ENCODE results near the gene POLR2B. TPM values are rescaled to one million over a fixed set of nuclear protein-coding genes. Genes with fewer than 3 reads are reported as not detected.
"Not testable (repeated sequence)": the region's sequence is repeated elsewhere in the genome, so short reads cannot be mapped to it uniquely, and the experiment has no call there.

The POLR2B gene
- total RNA-seq, 2 experiments from 2014 or later = 70.0 to 72.5 TPM

DNA sequence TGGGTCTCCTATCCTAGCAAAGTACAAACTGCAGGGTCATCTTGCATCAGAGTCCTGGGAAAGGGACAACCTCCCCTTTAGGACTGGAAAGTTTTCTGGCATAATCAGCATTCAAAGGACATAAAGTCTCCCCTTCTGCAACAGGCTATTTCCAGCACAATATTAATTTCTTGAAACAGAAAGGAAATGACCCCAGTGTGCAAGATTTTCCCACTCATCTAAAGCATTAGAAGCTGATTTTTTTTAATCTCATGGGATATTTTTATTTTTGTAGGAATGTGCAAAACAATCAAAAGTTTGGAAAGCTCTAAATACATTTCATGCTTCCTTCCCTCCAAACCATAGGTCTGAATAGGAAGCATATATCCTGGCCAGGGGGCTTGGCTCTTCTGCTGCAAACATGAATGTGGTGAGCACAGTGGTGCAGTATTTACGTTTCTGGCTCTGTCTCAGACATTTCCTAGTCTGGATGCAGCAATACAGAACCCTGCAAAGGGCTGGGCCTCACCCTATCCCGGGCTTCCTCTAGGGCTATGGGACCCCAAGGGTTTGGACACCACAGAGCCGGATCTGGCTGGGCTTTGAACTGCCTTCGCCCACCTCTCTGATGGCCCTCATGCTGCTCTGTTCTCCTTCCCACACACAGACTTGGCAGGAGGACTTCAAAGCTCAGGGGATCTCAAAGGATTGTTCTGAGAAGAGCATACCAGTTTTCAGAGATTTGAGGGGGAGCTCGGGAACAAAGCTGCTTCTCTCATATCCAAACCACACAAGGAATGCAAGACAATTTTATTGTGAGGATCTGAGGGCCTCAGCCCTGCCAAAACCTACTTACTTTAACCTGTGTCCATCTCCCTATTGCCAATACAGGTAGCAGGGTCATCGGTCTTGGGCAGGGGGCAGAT is 64.9 kb downstream of the POLR2B start:
- H3K9me3 ChIP-seq (ENCODE audit: control insufficient read depth in 1 of 2, insufficient read depth in 1 of 2, low read length in 2 of 2) = no peaks in the 10 kb centered on the region
- no peak for DNase-seq
- H3K4me3 ChIP-seq (ENCODE audit: low read length) = no peak overlapping the region
- H3K4me3 Mint-ChIP-seq = no peak overlapping the region
- intact Hi-C loops (cut with DNase I, micrococcal nuclease) = no loop called here
- ChIA-PET CTCF (no interaction called here), POLR2A (no interaction called here)
- no peaks in the 10 kb centered on the region for H3K36me3 Mint-ChIP-seq (ENCODE audit: low read depth)
- TF ChIP-seq, protein P1, sequence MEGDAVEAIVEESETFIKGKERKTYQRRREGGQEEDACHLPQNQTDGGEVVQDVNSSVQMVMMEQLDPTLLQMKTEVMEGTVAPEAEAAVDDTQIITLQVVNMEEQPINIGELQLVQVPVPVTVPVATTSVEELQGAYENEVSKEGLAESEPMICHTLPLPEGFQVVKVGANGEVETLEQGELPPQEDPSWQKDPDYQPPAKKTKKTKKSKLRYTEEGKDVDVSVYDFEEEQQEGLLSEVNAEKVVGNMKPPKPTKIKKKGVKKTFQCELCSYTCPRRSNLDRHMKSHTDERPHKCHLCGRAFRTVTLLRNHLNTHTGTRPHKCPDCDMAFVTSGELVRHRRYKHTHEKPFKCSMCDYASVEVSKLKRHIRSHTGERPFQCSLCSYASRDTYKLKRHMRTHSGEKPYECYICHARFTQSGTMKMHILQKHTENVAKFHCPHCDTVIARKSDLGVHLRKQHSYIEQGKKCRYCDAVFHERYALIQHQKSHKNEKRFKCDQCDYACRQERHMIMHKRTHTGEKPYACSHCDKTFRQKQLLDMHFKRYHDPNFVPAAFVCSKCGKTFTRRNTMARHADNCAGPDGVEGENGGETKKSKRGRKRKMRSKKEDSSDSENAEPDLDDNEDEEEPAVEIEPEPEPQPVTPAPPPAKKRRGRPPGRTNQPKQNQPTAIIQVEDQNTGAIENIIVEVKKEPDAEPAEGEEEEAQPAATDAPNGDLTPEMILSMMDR (IDR thresholded peaks at IDR 0.05) = no peak
- H3K27ac Mint-ChIP-seq = no peak overlapping the region
- H3K36me3 ChIP-seq (ENCODE audit: insufficient read depth, low read length) = no peaks in the 10 kb centered on the region
- no peaks in the 10 kb centered on the region for H3K9me3 Mint-ChIP-seq
- H3K27ac ChIP-seq (ENCODE audit: low read depth in 1 of 2, low read length in 2 of 2) = no peak overlapping the region
- peaks cover 7 to 17% of the 10 kb centered on the region in 2 experiments for H3K27me3 ChIP-seq (ENCODE audit: control insufficient read depth in 1 of 2, insufficient read depth in 2 of 2, low read length in 2 of 2)
- H3K4me1 Mint-ChIP-seq (ENCODE audit: low read depth) = no peaks in the 10 kb centered on the region
- ATAC-seq (ENCODE audit: poor library complexity) = no peak
- peaks cover 29% of the 10 kb centered on the region for H3K27me3 Mint-ChIP-seq
- H3K4me1 ChIP-seq (ENCODE audit: insufficient read depth, low read length) = no peaks in the 10 kb centered on the region

- Mint-ChIP-seq H3K4me1 (ENCODE audit: low read depth) (no peaks in the 10 kb centered on the region), H3K4me3 (no peak overlapping the region), H3K27ac (no peak overlapping the region), H3K9me3 (no peaks in the 10 kb centered on the region), H3K27me3 (peaks cover 27% of the 10 kb centered on the region), H3K36me3 (ENCODE audit: low read depth) (no peaks in the 10 kb centered on the region)
- TF ChIP-seq, protein P1 (IDR thresholded peaks at IDR 0.05) = no peak
- intact Hi-C loops (cut with DNase I, micrococcal nuclease) = no loop called here
- Histone ChIP-seq H3K4me1 (ENCODE audit: insufficient read depth, low read length) (no peaks in the 10 kb centered on the region), H3K9me3 (ENCODE audit: control insufficient read depth in 1 of 2, insufficient read depth in 1 of 2, low read length in 2 of 2) (no peaks in the 10 kb centered on the region), H3K36me3 (ENCODE audit: insufficient read depth, low read length) (no peaks in the 10 kb centered on the region), H3K27me3 (ENCODE audit: control insufficient read depth in 1 of 2, insufficient read depth in 2 of 2, low read length in 2 of 2) (peaks cover 7 to 17% of the 10 kb centered on the region in 2 experiments), H3K4me3 (ENCODE audit: low read length) (no peak overlapping the region), H3K27ac (ENCODE audit: low read depth in 1 of 2, low read length in 2 of 2) (no peak overlapping the region)
- POLR2A ChIA-PET = no interaction called here
- DNase-seq (no peak), ATAC-seq (ENCODE audit: poor library complexity) (no peak)
- CTCF ChIA-PET = no interaction called here
These were observed 65.6 kb downstream of the POLR2B start for GRCh38 chr4:57044279-57044678.

- Mint-ChIP-seq H3K36me3 (ENCODE audit: low read depth) (no peaks in the 10 kb centered on the region), H3K4me1 (ENCODE audit: low read depth) (no peaks in the 10 kb centered on the region)
- intact Hi-C loops (cut with DNase I, micrococcal nuclease) = no loop called here
These were observed 66.3 kb downstream of the POLR2B start for GRCh38 chr4:57044996-57045395.

DNA sequence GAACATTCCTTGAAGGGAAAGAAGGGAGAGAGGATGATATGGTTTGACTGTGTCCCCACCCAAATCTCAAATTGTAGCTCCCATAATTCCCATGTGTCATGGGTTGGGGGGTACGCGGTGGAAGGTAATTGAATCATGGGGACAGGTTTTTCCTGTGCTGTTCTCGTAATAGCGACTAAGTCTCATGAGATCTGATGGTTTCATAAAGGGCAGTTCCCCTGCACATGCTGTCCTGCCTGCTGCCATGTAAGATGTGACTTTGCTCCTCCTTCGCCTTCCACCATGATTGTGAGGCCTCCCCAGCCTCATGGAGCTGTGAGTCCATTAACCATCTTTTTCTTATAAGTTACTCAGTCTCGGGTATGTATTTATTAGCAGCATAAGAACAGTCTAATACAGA is 68.3 kb downstream of the POLR2B start:
- H3K27ac Mint-ChIP-seq; intact Hi-C loops (cut with DNase I, micrococcal nuclease); CTCF ChIA-PET; H3K27ac ChIP-seq (ENCODE audit: low read depth in 1 of 2, low read length in 2 of 2); H3K4me1 Mint-ChIP-seq (ENCODE audit: low read depth); H3K36me3 ChIP-seq (ENCODE audit: insufficient read depth, low read length); H3K4me3 Mint-ChIP-seq; H3K4me3 ChIP-seq (ENCODE audit: low read length); H3K9me3 Mint-ChIP-seq; H3K36me3 Mint-ChIP-seq (ENCODE audit: low read depth); H3K4me1 ChIP-seq (ENCODE audit: insufficient read depth, low read length); POLR2A ChIA-PET; DNase-seq; ATAC-seq (ENCODE audit: poor library complexity); H3K9me3 ChIP-seq (ENCODE audit: control insufficient read depth in 1 of 2, insufficient read depth in 1 of 2, low read length in 2 of 2); H3K27me3 ChIP-seq (ENCODE audit: control insufficient read depth in 1 of 2, insufficient read depth in 2 of 2, low read length in 2 of 2): not testable (repeated sequence)
- peaks cover 36% of the 10 kb centered on the region for H3K27me3 Mint-ChIP-seq

More at GRCh38 chr4:57044996-57045395, 66.3 kb downstream of the POLR2B start:
- Histone ChIP-seq H3K27ac (ENCODE audit: low read depth in 1 of 2, low read length in 2 of 2) (no peak overlapping the region), H3K36me3 (ENCODE audit: insufficient read depth, low read length) (no peaks in the 10 kb centered on the region), H3K27me3 (ENCODE audit: control insufficient read depth in 1 of 2, insufficient read depth in 2 of 2, low read length in 2 of 2) (peaks cover 7 to 10% of the 10 kb centered on the region in 2 experiments), H3K9me3 (ENCODE audit: control insufficient read depth in 1 of 2, insufficient read depth in 1 of 2, low read length in 2 of 2) (no peaks in the 10 kb centered on the region), H3K4me3 (ENCODE audit: low read length) (no peak overlapping the region), H3K4me1 (ENCODE audit: insufficient read depth, low read length) (no peaks in the 10 kb centered on the region)
- ChIA-PET CTCF (no interaction called here), POLR2A (no interaction called here)
- H3K27ac Mint-ChIP-seq = no peak overlapping the region
- H3K4me3 Mint-ChIP-seq = no peak overlapping the region
- ATAC-seq (ENCODE audit: poor library complexity) (no peak), DNase-seq (no peak)
- H3K27me3 Mint-ChIP-seq = peaks cover 28% of the 10 kb centered on the region
- TF ChIP-seq, protein P1 (IDR thresholded peaks at IDR 0.05) = no peak
- no peaks in the 10 kb centered on the region for H3K9me3 Mint-ChIP-seq
